Measurements from ENCODE around the gene MIP.

GRCh38 chr12:56425940-56426438 lies 28.5 kb downstream of the MIP start:
- TF ChIP-seq RCOR1 (conservative IDR thresholded peaks at IDR 0.05; ENCODE audit: low read depth, low read length) (no peak), SMAD1 (IDR thresholded peaks at IDR 0.05; ENCODE audit: low read depth, partially characterized antibody) (no peak), FOS (IDR thresholded peaks at IDR 0.05; ENCODE audit: borderline replicate concordance, extremely low read depth, insufficient read length) (no peak), CTCF (IDR thresholded peaks at IDR 0.05 in 2 of 3, conservative IDR thresholded peaks at IDR 0.05 in 1 of 3; ENCODE audit: control insufficient read depth in 2 of 3, extremely low read depth in 1 of 3, insufficient read depth in 1 of 3, low read depth in 3 of 3, low read length in 3 of 3) (no peak)

Data from GM12878 (cell line).